AG09309 (cell line): ENCODE results near the gene COL26A1.

Source experiments
- DNase-seq: peaks from one replicate; pipeline ENCODE4 v3.0.0-alpha.2; 2010; ENCODE audit warnings: low read depth
- H3K4me3 ChIP-seq: 2 replicates; pipeline ENCODE4 v1.5.1; 2011; ENCODE audit warnings: mild to moderate bottlenecking, low read depth, low read length, moderate library complexity; ENCODE audit not compliant: control insufficient read depth
- TF ChIP-seq, protein P1 (sequence below): IDR thresholded peaks from 2 replicates; pipeline ENCODE4 v1.5.1; 2011; ENCODE audit warnings: mild to moderate bottlenecking, low read depth, low read length, inconsistent platforms; ENCODE audit not compliant: insufficient read depth, control insufficient read depth; ENCODE audit errors: missing control alignments

Gene COL26A1

DNA sequence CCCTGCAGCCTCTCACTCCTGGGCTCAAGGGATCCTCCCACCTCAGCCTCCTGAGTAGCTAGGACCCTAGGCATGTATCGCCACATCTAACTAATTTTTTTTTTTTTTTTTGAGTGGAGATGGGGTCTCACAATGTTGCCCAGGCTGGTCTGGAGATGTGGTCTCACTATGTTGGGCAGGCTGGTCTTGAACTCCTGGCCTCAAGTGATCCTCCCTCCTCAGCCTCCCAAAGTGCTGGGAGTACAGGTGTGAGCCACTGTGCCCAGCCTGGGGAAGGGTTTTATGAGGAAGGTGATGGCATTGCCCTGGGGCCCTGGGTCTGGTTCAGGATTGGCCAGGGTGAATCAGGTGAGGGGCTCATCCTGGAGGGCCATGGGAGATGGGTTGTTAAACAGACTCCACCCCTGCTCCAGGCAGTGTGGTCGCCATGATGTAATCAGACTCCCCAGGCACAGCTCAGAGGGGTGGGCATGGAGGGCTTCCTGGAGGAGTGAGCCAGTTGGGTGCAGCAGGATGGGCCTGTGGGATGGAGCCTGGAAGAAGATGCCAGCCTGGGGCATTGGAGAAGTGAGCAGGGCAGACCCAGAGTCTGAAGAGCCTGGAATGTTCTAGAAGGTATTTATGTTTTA, 183.7 kb downstream of the COL26A1 start:
- TF ChIP-seq, protein P1, sequence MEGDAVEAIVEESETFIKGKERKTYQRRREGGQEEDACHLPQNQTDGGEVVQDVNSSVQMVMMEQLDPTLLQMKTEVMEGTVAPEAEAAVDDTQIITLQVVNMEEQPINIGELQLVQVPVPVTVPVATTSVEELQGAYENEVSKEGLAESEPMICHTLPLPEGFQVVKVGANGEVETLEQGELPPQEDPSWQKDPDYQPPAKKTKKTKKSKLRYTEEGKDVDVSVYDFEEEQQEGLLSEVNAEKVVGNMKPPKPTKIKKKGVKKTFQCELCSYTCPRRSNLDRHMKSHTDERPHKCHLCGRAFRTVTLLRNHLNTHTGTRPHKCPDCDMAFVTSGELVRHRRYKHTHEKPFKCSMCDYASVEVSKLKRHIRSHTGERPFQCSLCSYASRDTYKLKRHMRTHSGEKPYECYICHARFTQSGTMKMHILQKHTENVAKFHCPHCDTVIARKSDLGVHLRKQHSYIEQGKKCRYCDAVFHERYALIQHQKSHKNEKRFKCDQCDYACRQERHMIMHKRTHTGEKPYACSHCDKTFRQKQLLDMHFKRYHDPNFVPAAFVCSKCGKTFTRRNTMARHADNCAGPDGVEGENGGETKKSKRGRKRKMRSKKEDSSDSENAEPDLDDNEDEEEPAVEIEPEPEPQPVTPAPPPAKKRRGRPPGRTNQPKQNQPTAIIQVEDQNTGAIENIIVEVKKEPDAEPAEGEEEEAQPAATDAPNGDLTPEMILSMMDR = no peak

GRCh38 chr7:101547022-101547915, 184.6 kb downstream of the COL26A1 start:
- H3K4me3 ChIP-seq = no peak overlapping the region
- TF ChIP-seq, protein P1 = no peak
- no peak for DNase-seq

More for the DNA sequence above, 183.7 kb downstream of the COL26A1 start:
- H3K4me3 ChIP-seq = no peak overlapping the region
- no peak for DNase-seq

DNA sequence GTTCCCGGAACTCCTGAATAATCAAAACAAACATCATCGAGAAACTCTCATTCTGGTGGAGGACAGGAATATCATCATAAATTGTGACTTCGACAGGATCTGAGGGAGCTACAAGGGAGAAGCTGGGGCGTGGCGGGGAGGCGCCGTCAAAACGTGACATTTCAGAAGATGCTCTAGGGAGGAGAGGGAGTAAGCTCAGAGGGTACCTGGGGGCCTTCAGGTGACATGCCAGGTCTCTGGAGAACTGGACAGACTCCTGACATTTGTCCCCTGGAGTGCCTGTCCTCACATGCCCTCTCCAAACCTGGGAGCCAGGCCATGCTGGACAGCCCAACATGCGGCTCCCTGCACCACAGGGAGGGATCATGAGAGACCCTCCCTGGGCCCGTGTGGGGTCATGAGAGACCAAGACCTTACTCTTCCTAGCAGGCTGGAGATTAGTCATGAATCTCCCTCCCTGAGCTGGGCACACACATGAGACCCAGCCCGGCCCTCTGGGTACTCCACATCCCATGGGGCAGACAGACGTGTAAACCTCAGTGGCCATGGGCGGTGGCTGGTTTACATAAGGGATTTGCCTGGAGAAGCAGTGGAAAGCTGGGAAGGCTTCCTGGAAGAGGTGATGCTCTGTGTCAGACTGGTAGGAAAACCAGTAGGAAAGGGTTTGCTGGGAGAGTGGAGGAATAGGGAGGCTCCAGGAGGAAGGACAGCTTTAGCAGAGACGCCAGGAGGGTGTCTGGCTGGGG, 185.4 kb downstream of the COL26A1 start:
- TF ChIP-seq, protein P1 = no peak
- DNase-seq = no peak
- H3K4me3 ChIP-seq = no peak overlapping the region

DNA sequence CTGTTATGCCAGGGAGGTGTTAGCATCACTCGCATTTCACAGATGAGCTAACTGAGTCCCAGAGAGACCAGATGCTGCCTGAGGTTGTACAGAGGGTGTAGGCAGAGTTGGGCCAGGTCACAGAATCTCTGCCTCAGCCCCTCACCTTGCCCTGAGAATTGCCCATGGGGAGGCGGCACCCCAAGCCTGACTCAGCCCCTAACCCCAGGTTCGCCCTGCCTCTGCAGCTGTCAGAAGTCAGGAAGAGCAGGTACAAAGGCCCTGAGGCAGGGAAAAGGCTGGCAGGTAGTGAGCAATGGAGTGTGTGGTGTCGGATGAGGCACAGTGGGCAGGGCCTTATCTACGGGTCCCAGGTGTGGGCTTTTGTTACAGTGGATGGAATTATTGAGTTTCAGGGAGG, 187.1 kb downstream of the COL26A1 start:
- no peak for DNase-seq
- no peak overlapping the region for H3K4me3 ChIP-seq
- TF ChIP-seq, protein P1 = no peak

DNA sequence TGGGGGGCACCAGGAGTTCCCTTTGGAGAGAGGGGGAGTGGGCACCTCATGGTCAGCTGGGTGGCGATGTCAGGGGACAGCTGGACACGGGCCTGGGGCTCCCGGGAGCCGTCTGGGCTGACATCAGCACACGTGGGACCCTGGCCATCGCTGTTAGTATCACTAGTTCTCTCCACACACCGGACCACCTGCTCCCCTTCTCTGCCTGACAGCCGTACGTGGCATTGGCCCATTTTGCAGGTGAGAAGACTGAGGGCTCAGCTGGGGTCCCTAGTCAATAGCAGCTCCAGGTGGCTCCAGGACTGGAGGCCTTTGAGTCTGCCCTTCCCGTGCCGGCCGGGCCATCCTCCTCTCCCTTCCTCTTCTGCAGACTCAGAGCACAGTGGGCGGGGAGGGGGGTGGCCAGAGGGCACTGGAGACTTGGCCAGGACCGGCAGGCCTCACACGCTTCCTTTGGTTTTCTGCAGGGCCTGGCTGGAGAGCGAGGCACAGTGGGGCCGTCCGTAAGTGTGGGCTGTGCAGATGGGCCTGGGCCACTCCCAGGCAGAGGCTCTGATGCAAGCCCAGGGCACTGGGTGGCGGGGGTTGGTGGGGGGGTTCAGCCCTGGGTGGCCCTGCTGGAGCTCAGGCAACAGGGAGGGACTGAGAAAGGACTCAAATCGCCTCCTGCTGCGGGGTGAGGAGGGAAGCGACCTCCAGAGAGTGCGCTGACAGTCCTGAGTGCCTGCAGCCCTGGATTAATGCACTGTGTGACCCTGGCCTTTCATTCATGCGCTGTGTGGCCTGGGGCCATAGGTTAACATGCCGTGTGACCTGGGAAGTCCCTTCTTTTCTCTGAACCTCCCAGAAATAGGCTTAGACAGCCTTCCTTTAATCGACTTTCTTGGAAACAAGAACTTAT, 188.2 kb downstream of the COL26A1 start:
- TF ChIP-seq, protein P1 = no peak
- H3K4me3 ChIP-seq = no peak overlapping the region
- no peak for DNase-seq
